ENCODE results near the gene PTTG1IP. TPM values are rescaled to one million over a fixed set of nuclear protein-coding genes. Genes with fewer than 3 reads are reported as not detected.

PTTG1IP gene
- total RNA-seq, 4 donors from 2014 or later: 256 to 374 (median 309) TPM

- intact Hi-C loops (cut with DNase I): no loop called here
- H3K4me3 ChIP-seq (replicated peaks in 1 of 3): peak overlapping the region in 1 of 3 donors; percentile 18
Observed at GRCh38 chr21:44846224-44846484, 27.3 kb downstream of the PTTG1IP start.

DNA sequence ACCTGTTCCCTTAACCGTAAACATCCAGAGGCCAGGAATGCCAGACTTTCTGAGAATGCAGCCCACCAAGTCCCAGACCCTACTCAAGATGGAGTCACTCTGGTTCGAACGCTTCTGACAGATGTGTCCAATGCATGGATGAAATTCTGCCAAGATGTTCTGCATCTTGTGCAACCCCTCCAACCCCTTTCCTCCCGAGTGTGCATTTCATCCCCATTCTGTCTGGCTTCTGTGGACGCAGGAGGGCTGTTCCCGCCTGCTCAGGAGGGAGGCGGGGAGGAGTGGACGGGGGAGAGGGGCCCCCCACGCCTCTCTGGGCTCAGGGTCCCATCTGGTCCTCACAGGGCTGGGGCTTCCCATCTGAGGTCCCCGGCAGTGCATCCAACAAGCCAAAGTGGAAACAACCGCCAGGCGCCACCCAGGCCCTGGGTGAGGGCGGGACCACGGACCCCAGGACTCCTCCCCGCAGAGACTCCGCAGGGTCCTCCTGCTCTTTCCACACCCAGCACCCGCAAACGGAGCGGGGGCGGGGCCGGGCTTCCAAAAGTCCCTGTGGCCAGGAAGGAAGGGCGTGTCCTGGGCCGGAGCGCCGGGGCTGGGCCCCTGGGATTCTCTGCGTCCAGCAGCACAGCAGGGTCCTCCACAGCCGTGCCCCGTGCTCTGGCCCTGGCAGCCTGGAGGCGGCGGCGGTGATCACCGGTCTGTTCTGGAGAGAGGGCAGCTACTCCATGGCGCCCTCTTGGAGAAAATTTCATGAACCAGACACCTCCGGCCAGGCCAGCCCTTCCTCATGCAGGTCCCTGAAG lies 27.9 kb downstream of the PTTG1IP start:
- 8 to 18% methylated on average over 13 to 29 of the region's 34 CpGs for WGBS, 2 donors
- TF ChIP-seq POLR2A (IDR thresholded peaks at IDR 0.05) (no peak), CTCF (IDR thresholded peaks at IDR 0.05) (peak in 1 of 6 experiments; percentile 23)
- Histone ChIP-seq H3K36me3 (peaks cover 17 to 23% of the 10 kb centered on the region in 2 donors), H3K27me3 (no peaks in the 10 kb centered on the region), H3K27ac (no peak overlapping the region), H3K4me3 (replicated peaks in 1 of 3) (peak overlapping the region in 1 of 3 donors; percentile 18), H3K9me3 (no peaks in the 10 kb centered on the region), H3K4me1 (peaks cover 18 to 20% of the 10 kb centered on the region in 2 donors)
- intact Hi-C loops (cut with DNase I): no loop called here
- DNase-seq: peak; percentile 46 to 50

More at GRCh38 chr21:44846224-44846484, 27.3 kb downstream of the PTTG1IP start:
- peaks cover 18 to 20% of the 10 kb centered on the region in 2 donors for H3K4me1 ChIP-seq
- 9 to 13% methylated on average over 1 of the region's 1 CpG for WGBS, 2 donors
- H3K27me3 ChIP-seq: no peaks in the 10 kb centered on the region
- no peak for TF ChIP-seq POLR2A (IDR thresholded peaks at IDR 0.05)
- TF ChIP-seq CTCF (IDR thresholded peaks at IDR 0.05): peak in 1 of 6 experiments; percentile 10
- no peak overlapping the region for H3K27ac ChIP-seq
- no peaks in the 10 kb centered on the region for H3K9me3 ChIP-seq
- H3K36me3 ChIP-seq: peaks cover 22 to 28% of the 10 kb centered on the region in 2 donors
- DNase-seq: no peak

DNA sequence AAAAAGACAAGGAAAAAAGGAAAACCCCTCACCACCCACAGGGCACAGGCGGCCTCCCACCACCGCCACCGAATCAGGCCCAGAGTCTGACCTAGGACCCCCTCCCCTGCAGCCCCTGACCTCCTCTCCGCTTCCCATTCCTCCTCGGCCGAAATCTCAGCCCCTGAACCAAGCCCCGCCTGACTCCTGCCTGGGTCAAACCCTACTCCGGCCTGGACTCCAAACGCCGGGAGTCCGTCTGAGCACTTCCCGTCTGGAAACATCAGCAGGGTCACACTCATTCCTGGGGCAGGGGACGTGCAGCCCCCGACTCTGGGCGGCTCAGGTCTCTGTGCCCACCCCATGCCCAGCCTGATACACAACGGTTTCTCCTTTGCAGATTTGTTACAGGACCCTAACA lies 29.2 kb downstream of the PTTG1IP start:
- DNase-seq: no peak
- Histone ChIP-seq H3K4me3 (replicated peaks in 1 of 3) (no peak overlapping the region), H3K9me3 (no peaks in the 10 kb centered on the region), H3K27ac (no peak overlapping the region), H3K27me3 (no peaks in the 10 kb centered on the region), H3K4me1 (peaks cover 12 to 16% of the 10 kb centered on the region in 2 donors), H3K36me3 (peaks cover 5 to 9% of the 10 kb centered on the region in 2 donors)
- intact Hi-C loops (cut with DNase I): no loop called here
- whole genome bisulfite sequencing, 2 donors: 51 to 56% methylated on average over 16 of the region's 16 CpGs
- no peak for TF ChIP-seq POLR2A (IDR thresholded peaks at IDR 0.05)
- no peak for TF ChIP-seq CTCF (IDR thresholded peaks at IDR 0.05)

DNA sequence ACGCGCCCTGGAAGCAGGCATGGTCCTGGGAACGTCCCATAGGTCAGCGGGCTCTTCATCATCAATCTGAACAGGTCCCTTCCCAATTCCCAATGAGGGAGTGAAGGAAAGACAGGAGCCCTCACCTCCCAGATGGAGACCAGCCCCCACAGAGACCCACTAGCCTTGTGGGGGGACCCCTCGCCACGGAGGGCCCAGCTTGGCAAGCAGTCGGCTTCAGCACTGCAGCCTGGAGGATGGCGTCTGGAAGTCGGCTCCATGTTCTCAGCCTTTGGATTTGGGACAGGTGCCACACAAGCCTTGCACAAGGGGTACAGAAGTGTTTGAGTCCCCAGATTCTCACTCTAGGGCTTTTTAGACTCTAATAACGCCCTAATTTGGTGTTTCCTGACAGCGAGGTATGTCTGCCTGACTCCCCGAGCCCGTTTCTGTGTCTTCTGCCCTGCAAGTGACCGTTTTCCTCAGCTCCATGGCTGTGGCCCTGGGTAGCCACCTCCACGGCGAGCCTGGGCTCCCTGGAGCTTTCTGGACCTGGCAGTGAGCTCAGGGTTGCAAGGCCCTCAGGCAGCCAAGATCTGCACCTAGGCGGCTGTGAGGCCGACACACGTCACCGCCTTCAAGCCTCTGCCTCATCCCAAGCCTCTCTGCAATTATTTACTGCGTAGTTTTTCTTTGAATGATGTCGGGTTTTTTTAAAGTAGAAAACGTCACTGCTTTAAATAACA lies 30.6 kb downstream of the PTTG1IP start:
- Histone ChIP-seq H3K4me3 (replicated peaks in 1 of 3) (no peak overlapping the region), H3K9me3 (no peaks in the 10 kb centered on the region), H3K27me3 (no peaks in the 10 kb centered on the region)

More for the DNA sequence above, 30.6 kb downstream of the PTTG1IP start:
- WGBS, 2 donors: 81 to 82% methylated on average over 23 of the region's 23 CpGs
- TF ChIP-seq POLR2A (IDR thresholded peaks at IDR 0.05): no peak
- TF ChIP-seq CTCF (IDR thresholded peaks at IDR 0.05): no peak
- Histone ChIP-seq H3K4me1 (peaks cover 12 to 15% of the 10 kb centered on the region in 2 donors), H3K27ac (no peak overlapping the region), H3K36me3 (no peaks in the 10 kb centered on the region)
- intact Hi-C loops (cut with DNase I): no loop called here
- DNase-seq: no peak

Measured in thyroid gland (tissue), 4 donors.